Prostate gland (tissue), 2 donors: ENCODE results near the gene UGT1A3.

Experiments used
- POLR2AphosphoS5 ChIP-seq: sonication (generic); formaldehyde crosslinking; IDR thresholded peaks from one replicate; pipeline ENCODE4 v1.6.1; 2017; ENCODE audit warnings: antibody characterized with exemption
- TF ChIP-seq, protein P1 (sequence below), 4 experiments: fragments of 200-600 bp in 2 of 4; fragments of 450-650 bp in 2 of 4; sonication (generic) in 2 of 4; IDR thresholded peaks; 1 replicate in 3 of 4; 2 replicates in 1 of 4; pipeline ENCODE4 v1.5.1; 2016 to 2019; ENCODE audit warnings: antibody characterized with exemption in 4 of 4, mild to moderate bottlenecking in 2 of 4, moderate library complexity in 2 of 4

- TF ChIP-seq, protein P1, sequence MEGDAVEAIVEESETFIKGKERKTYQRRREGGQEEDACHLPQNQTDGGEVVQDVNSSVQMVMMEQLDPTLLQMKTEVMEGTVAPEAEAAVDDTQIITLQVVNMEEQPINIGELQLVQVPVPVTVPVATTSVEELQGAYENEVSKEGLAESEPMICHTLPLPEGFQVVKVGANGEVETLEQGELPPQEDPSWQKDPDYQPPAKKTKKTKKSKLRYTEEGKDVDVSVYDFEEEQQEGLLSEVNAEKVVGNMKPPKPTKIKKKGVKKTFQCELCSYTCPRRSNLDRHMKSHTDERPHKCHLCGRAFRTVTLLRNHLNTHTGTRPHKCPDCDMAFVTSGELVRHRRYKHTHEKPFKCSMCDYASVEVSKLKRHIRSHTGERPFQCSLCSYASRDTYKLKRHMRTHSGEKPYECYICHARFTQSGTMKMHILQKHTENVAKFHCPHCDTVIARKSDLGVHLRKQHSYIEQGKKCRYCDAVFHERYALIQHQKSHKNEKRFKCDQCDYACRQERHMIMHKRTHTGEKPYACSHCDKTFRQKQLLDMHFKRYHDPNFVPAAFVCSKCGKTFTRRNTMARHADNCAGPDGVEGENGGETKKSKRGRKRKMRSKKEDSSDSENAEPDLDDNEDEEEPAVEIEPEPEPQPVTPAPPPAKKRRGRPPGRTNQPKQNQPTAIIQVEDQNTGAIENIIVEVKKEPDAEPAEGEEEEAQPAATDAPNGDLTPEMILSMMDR (IDR thresholded peaks at IDR 0.05), result no peak
- no peak for TF ChIP-seq POLR2AphosphoS5
These were observed 70.3 kb downstream of the UGT1A3 start for GRCh38 chr2:233799087-233799665.
